ENCODE results near the gene FBXW8.

The FBXW8 gene

GRCh38 chr12:117033382-117034221, 122.9 kb downstream of the FBXW8 start:
- Histone ChIP-seq H3K27ac (no peak overlapping the region), H3K9me3 (no peaks in the 10 kb centered on the region)

DNA sequence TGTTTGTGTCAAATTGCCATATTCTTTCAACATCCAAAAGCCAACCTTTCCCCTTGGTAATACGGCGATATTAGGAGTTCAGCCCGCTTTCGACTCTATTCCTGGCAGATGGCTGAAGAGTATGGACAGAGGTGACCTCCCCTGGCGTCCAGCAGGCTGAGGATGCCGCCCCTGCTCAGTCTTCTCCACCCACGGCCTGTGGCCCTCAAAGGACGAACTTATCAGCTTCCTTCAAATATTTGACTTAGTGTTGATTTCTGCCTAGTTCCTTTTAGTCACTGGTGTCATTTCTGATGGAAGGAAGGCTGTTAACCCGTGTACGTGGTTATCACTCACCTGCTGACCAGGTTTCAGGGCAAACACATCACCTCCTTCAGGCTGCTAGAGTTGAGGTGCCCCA, 123.5 kb downstream of the FBXW8 start:
- TF ChIP-seq Cebpa-rat (IDR thresholded peaks at IDR 0.05), result no peak
- Histone ChIP-seq H3K4me3 (no peak overlapping the region), H3K9ac (no peak overlapping the region), H4K20me1 (peaks cover 14% of the 10 kb centered on the region), H3K36me3 (peaks cover 18% of the 10 kb centered on the region), H3K4me2 (peak overlapping the region; percentile 89), H3K9me3 (no peaks in the 10 kb centered on the region), H3K27ac (no peak overlapping the region), H3K27me3 (peaks cover 34% of the 10 kb centered on the region), H3K4me1 (peaks cover 82% of the 10 kb centered on the region)

More at GRCh38 chr12:117033382-117034221, 122.9 kb downstream of the FBXW8 start:
- Histone ChIP-seq H3K27me3 (peaks cover 34% of the 10 kb centered on the region), H3K4me3 (0 out of 2 replicates have a peak overlapping the region, but pooled peaks have one; percentile 28), H3K36me3 (peaks cover 25% of the 10 kb centered on the region), H3K4me2 (peak overlapping the region; percentile 89), H4K20me1 (peaks cover 14% of the 10 kb centered on the region), H3K9ac (peak overlapping the region; percentile 16; the same call in 1 of the 2 replicates), H3K4me1 (peaks cover 76% of the 10 kb centered on the region)
- TF ChIP-seq Cebpa-rat (IDR thresholded peaks at IDR 0.05), result no peak

GRCh38 chr12:117034701-117035151, 124.0 kb downstream of the FBXW8 start:
- no peak overlapping the region for H3K4me3 ChIP-seq
- H3K4me2 ChIP-seq, result peak overlapping the region; percentile 89
- no peak for TF ChIP-seq Cebpa-rat (IDR thresholded peaks at IDR 0.05)
- peaks cover 14% of the 10 kb centered on the region for H4K20me1 ChIP-seq
- peaks cover 87% of the 10 kb centered on the region for H3K4me1 ChIP-seq
- H3K27me3 ChIP-seq, result peaks cover 34% of the 10 kb centered on the region
- peaks cover 14% of the 10 kb centered on the region for H3K36me3 ChIP-seq
- no peak overlapping the region for H3K27ac ChIP-seq
- H3K9me3 ChIP-seq, result no peaks in the 10 kb centered on the region
- H3K9ac ChIP-seq, result no peak overlapping the region

- Histone ChIP-seq H3K9me3 (no peaks in the 10 kb centered on the region), H4K20me1 (peaks cover 14% of the 10 kb centered on the region), H3K4me3 (no peak overlapping the region), H3K4me2 (peak overlapping the region; percentile 89), H3K36me3 (peaks cover 8% of the 10 kb centered on the region), H3K27me3 (peaks cover 34% of the 10 kb centered on the region), H3K4me1 (peaks cover 93% of the 10 kb centered on the region), H3K9ac (no peak overlapping the region), H3K27ac (no peak overlapping the region)
- no peak for TF ChIP-seq Cebpa-rat (IDR thresholded peaks at IDR 0.05)
Measured at GRCh38 chr12:117035287-117035686, 124.5 kb downstream of the FBXW8 start.

GRCh38 chr12:117036046-117036445, 125.3 kb downstream of the FBXW8 start:
- Histone ChIP-seq H3K27ac (peak overlapping the region; percentile 16; the same call in 1 of the 2 replicates), H3K36me3 (0 out of 2 replicates have a peak, but pooled peaks cover under 1% of the 10 kb centered on the region), H3K27me3 (peaks cover 34% of the 10 kb centered on the region), H4K20me1 (peaks cover 14% of the 10 kb centered on the region), H3K4me1 (peaks cover 100% of the 10 kb centered on the region), H3K9me3 (no peaks in the 10 kb centered on the region), H3K4me3 (no peak overlapping the region), H3K4me2 (peak overlapping the region; percentile 89), H3K9ac (no peak overlapping the region)
- TF ChIP-seq Cebpa-rat (IDR thresholded peaks at IDR 0.05), result no peak

DNA sequence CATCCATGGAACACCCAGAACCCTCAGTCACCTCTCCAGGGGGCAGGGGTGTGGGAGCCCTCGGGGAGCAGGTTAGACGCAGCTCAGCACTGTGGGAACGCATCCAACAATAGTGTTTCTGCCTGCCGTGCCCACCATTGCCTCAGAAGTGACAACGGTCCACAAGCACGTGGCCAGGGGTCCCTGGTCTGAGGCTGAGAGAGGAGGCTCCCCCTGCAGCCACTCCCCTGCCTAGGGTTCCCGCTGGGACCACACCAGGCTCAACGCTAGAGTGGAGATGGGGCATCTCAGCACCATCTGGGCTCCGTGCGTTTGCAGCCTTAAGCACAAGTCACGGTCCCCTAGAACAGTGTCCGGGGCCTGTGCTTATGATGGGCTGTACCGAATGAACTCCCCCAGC, 125.8 kb downstream of the FBXW8 start:
- no peak overlapping the region for H3K9ac ChIP-seq
- no peaks in the 10 kb centered on the region for H3K36me3 ChIP-seq

GRCh38 chr12:117037289-117038022, 126.7 kb downstream of the FBXW8 start:
- Histone ChIP-seq H3K27me3 (peaks cover 29% of the 10 kb centered on the region), H3K4me1 (peaks cover 100% of the 10 kb centered on the region), H3K27ac (peak overlapping the region; percentile 67), H3K9ac (peak overlapping the region; percentile 11; the same call in 1 of the 2 replicates), H4K20me1 (peaks cover 9% of the 10 kb centered on the region), H3K4me3 (no peak overlapping the region), H3K4me2 (peak overlapping the region; percentile 89), H3K9me3 (no peaks in the 10 kb centered on the region), H3K36me3 (no peaks in the 10 kb centered on the region)
- TF ChIP-seq Cebpa-rat (IDR thresholded peaks at IDR 0.05), result no peak

More for the DNA sequence above, 125.8 kb downstream of the FBXW8 start:
- H3K4me3 ChIP-seq, result no peak overlapping the region
- H3K27ac ChIP-seq, result peak overlapping the region; percentile 16; the same call in 1 of the 2 replicates
- peaks cover 34% of the 10 kb centered on the region for H3K27me3 ChIP-seq
- H3K9me3 ChIP-seq, result no peaks in the 10 kb centered on the region
- peak overlapping the region; percentile 89 for H3K4me2 ChIP-seq
- H4K20me1 ChIP-seq, result peaks cover 14% of the 10 kb centered on the region
- TF ChIP-seq Cebpa-rat (IDR thresholded peaks at IDR 0.05), result no peak
- peaks cover 100% of the 10 kb centered on the region for H3K4me1 ChIP-seq

- peaks cover 22% of the 10 kb centered on the region for H3K27me3 ChIP-seq
- H4K20me1 ChIP-seq, result peaks cover 2% of the 10 kb centered on the region; the same call in 1 of the 2 replicates
- no peaks in the 10 kb centered on the region for H3K9me3 ChIP-seq
- H3K27ac ChIP-seq, result peak overlapping the region; percentile 67
- no peak overlapping the region for H3K4me3 ChIP-seq
- peaks cover 100% of the 10 kb centered on the region for H3K4me1 ChIP-seq
- peak overlapping the region; percentile 89 for H3K4me2 ChIP-seq
- H3K36me3 ChIP-seq, result no peaks in the 10 kb centered on the region
- peak overlapping the region; percentile 11; the same call in 1 of the 2 replicates for H3K9ac ChIP-seq
- no peak for TF ChIP-seq Cebpa-rat (IDR thresholded peaks at IDR 0.05)
Measured at GRCh38 chr12:117038023-117038680, 127.4 kb downstream of the FBXW8 start.

GRCh38 chr12:117038919-117039318, 128.2 kb downstream of the FBXW8 start:
- no peak overlapping the region for H3K9ac ChIP-seq
- no peak for TF ChIP-seq Cebpa-rat (IDR thresholded peaks at IDR 0.05)
- no peaks in the 10 kb centered on the region for H3K9me3 ChIP-seq
- peak overlapping the region; percentile 89 for H3K4me2 ChIP-seq
- no peak overlapping the region for H3K4me3 ChIP-seq
- H3K4me1 ChIP-seq, result peaks cover 100% of the 10 kb centered on the region
- no peaks in the 10 kb centered on the region for H3K36me3 ChIP-seq
- no peak overlapping the region for H3K27ac ChIP-seq
- peaks cover 15% of the 10 kb centered on the region for H3K27me3 ChIP-seq
- H4K20me1 ChIP-seq, result no peaks in the 10 kb centered on the region
